GM18867 (cell line): ENCODE data around the gene ZFP64.
"Not testable (repeated sequence)": the region's sequence is repeated elsewhere in the genome, so short reads cannot be mapped to it uniquely, and the experiment has no call there.

Experiments
- ATAC-seq: cut with Tn5 transposase; IDR thresholded peaks from one replicate; pipeline ENCODE4 v1.9.1; 2021; ENCODE audit warnings: mild to moderate bottlenecking, moderate library complexity; ENCODE audit not compliant: unreplicated experiment

The ZFP64 gene

GRCh38 chr20:52191132-52191915 is at the start of gene ZFP64:
Gene ZFP64 (minus strand): TSS chr20:52191779. CDS start chr20:52191636, 143 bp downstream.
- ATAC-seq: peak; percentile 69

- no peak for ATAC-seq
Measured at GRCh38 chr20:52240802-52241201, 49.2 kb upstream of the ZFP64 start.

- ATAC-seq: no peak
Measured at GRCh38 chr20:52239102-52239501, 47.5 kb upstream of the ZFP64 start.

GRCh38 chr20:52236292-52236691 is 44.7 kb upstream of the ZFP64 start:
- no peak for ATAC-seq

GRCh38 chr20:52235129-52235528 is 43.5 kb upstream of the ZFP64 start:
- ATAC-seq: no peak

- no peak for ATAC-seq
Measured at GRCh38 chr20:52234302-52235045, 42.9 kb upstream of the ZFP64 start.

- no peak for ATAC-seq
Measured at GRCh38 chr20:52231230-52231746, 39.7 kb upstream of the ZFP64 start.

- no peak for ATAC-seq
Measured at GRCh38 chr20:52230409-52230808, 38.8 kb upstream of the ZFP64 start.

GRCh38 chr20:52229346-52229745 is 37.8 kb upstream of the ZFP64 start:
- not testable (repeated sequence) for ATAC-seq

- ATAC-seq: no peak
Measured at GRCh38 chr20:52226370-52226769, 34.8 kb upstream of the ZFP64 start.

- ATAC-seq: no peak
Measured at GRCh38 chr20:52224920-52225319, 33.3 kb upstream of the ZFP64 start.

- ATAC-seq: not testable (repeated sequence)
Measured at GRCh38 chr20:52221362-52221761, 29.8 kb upstream of the ZFP64 start.

GRCh38 chr20:52220891-52221290 is 29.3 kb upstream of the ZFP64 start:
- not testable (repeated sequence) for ATAC-seq

- ATAC-seq: no peak
Measured at GRCh38 chr20:52219441-52219840, 27.9 kb upstream of the ZFP64 start.

- no peak for ATAC-seq
Measured at GRCh38 chr20:52217689-52218395, 26.3 kb upstream of the ZFP64 start.

GRCh38 chr20:52213995-52214394 is 22.4 kb upstream of the ZFP64 start:
- no peak for ATAC-seq

- ATAC-seq: no peak
Measured at GRCh38 chr20:52212943-52213342, 21.4 kb upstream of the ZFP64 start.

GRCh38 chr20:52210037-52210990 is 18.7 kb upstream of the ZFP64 start:
- ATAC-seq: no peak

GRCh38 chr20:52209154-52209571 is 17.6 kb upstream of the ZFP64 start:
- ATAC-seq: no peak
